GM12891 (cell line): ENCODE measurements around the gene SCARF2.
"Not testable (repeated sequence)": the region's sequence is repeated elsewhere in the genome, so short reads cannot be mapped to it uniquely, and the experiment has no call there.

ENCODE experiments used
- POLR2A ChIP-seq: IDR thresholded peaks from 2 replicates; pipeline ENCODE4 v1.6.1; 2011; ENCODE audit warnings: low read depth, low read length, control low read depth
- POU2F2 ChIP-seq: IDR thresholded peaks from 2 replicates; pipeline ENCODE4 v1.6.1; 2011; ENCODE audit warnings: low read depth, mild to moderate bottlenecking, control low read depth, low read length, moderate library complexity
- TAF1 ChIP-seq: IDR thresholded peaks from 2 replicates; pipeline ENCODE4 v1.6.1; 2011; ENCODE audit warnings: low read depth, low read length, control low read depth

DNA sequence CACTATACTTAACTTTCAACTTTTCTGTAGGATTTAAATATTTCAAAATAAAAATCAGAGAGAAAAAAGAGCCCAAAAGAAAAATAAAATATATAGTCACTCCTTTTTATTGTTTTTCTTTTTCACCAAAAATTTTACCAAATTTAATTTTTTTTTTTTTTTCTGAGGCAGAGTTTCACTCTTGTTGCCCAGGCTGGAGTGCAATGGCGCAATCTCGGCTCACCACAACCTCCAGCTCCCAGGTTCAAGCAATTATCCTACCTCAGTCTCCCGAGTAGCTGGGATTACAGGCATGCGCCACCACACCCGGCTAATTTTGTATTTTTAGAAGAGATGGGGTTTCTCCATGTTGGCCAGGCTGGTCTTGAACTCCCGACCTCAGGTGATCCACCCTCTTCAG lies 40.4 kb upstream of the SCARF2 start:
- TF ChIP-seq POLR2A, TAF1, POU2F2: not testable (repeated sequence)
